GM08714 (cell line): ENCODE results near the gene VANGL2.

Experiments
- H3K4me3 ChIP-seq: fragments of 200-500 bp; sonication (Bioruptor generic); 2 replicates; pipeline ENCODE4 v1.5.1; 2014; ENCODE audit warnings: mild to moderate bottlenecking, low read length, inconsistent platforms
- ZNF274 ChIP-seq: IDR thresholded peaks from 2 replicates; pipeline ENCODE4 v1.6.1; 2012; ENCODE audit warnings: mild to moderate bottlenecking, low read depth, low read length

Gene VANGL2

GRCh38 chr1:160363951-160364735, 36.2 kb upstream of the VANGL2 start:
- no peak overlapping the region for H3K4me3 ChIP-seq
- TF ChIP-seq ZNF274, result no peak

- no peak for TF ChIP-seq ZNF274
- H3K4me3 ChIP-seq, result no peak overlapping the region
Measured at GRCh38 chr1:160365325-160365724, 35.0 kb upstream of the VANGL2 start.

- no peak for TF ChIP-seq ZNF274
- H3K4me3 ChIP-seq, result no peak within 1 kb of the TSS
Measured at GRCh38 chr1:160366731-160367515, 33.4 kb upstream of the VANGL2 start, which contains the start of gene NHLH1. NHLH1 (plus strand) TSS chr1:160367071; CDS start chr1:160370732, 3,661 bp downstream.

- no peak for TF ChIP-seq ZNF274
- no peak overlapping the region for H3K4me3 ChIP-seq
Measured at GRCh38 chr1:160367516-160367900, 32.9 kb upstream of the VANGL2 start.

GRCh38 chr1:160367934-160368923, 32.1 kb upstream of the VANGL2 start:
- no peak for TF ChIP-seq ZNF274
- no peak overlapping the region for H3K4me3 ChIP-seq

GRCh38 chr1:160369087-160369486, 31.3 kb upstream of the VANGL2 start:
- TF ChIP-seq ZNF274, result no peak
- H3K4me3 ChIP-seq, result no peak overlapping the region

GRCh38 chr1:160370561-160371345, 29.6 kb upstream of the VANGL2 start:
- TF ChIP-seq ZNF274, result no peak
- no peak overlapping the region for H3K4me3 ChIP-seq

- no peak for TF ChIP-seq ZNF274
- no peak overlapping the region for H3K4me3 ChIP-seq
Measured at GRCh38 chr1:160371346-160371631, 29.1 kb upstream of the VANGL2 start.

GRCh38 chr1:160371756-160372155, 28.6 kb upstream of the VANGL2 start:
- TF ChIP-seq ZNF274, result no peak
- H3K4me3 ChIP-seq, result no peak overlapping the region

GRCh38 chr1:160373696-160374095, 26.7 kb upstream of the VANGL2 start:
- H3K4me3 ChIP-seq, result no peak overlapping the region
- TF ChIP-seq ZNF274, result no peak

- no peak for TF ChIP-seq ZNF274
- H3K4me3 ChIP-seq, result no peak overlapping the region
Measured at GRCh38 chr1:160374306-160375110, 25.9 kb upstream of the VANGL2 start.

- H3K4me3 ChIP-seq, result no peak overlapping the region
- no peak for TF ChIP-seq ZNF274
Measured at GRCh38 chr1:160375788-160376524, 24.4 kb upstream of the VANGL2 start.
